HepG2 (cell line): ENCODE results near the gene PDP2. TPM values are rescaled to one million over a fixed set of nuclear protein-coding genes. Genes with fewer than 3 reads are reported as not detected.

Experiments
- ATAC-seq: fragments of 200-7000 bp; cut with Tn5 transposase; 3 replicates; pipeline ENCODE4 v1.9.1; 2020; ENCODE audit warnings: mild to moderate bottlenecking, moderate library complexity
- BruUV-seq: library from RNA; stranded (reverse); fragments of 400-500 nt; replicated peaks from 2 replicates; lab custom pipeline; 2021; lab: Mats Ljungman, UMichigan
- CTCF ChIA-PET: fragments of 300-600 bp; formaldehyde crosslinking; extraction: SDS; loops from one replicate; lab custom pipeline; 2021; ENCODE audit warnings: low total read pairs, inconsistent platforms, low intra/inter-chr PET ratio; lab: Yijun Ruan, JAX
- POLR2A ChIA-PET: fragments of 350-600 bp; sonication (Branson Sonifier 250); formaldehyde crosslinking; loops from one replicate; lab custom pipeline; 2020; ENCODE audit warnings: antibody characterized with exemption, inconsistent platforms; lab: Yijun Ruan, JAX
- DNase-seq: peaks from one replicate; pipeline ENCODE4 v3.0.0-alpha.2; 2015; ENCODE audit warnings: low spot score
- FAIRE-seq: peaks from 3 replicates; lab custom pipeline; 2011; peaks lifted over from hg19 to GRCh38; lab: Jason Lieb, UNC
- H2AFZ ChIP-seq: one replicate; pipeline ENCODE4 v1.6.1; 2011; ENCODE audit warnings: low read length, inconsistent platforms
- H3K27ac ChIP-seq: fragments of 300-600 bp; 3 replicates; pipeline ENCODE4 v1.8.0; 2011; ENCODE audit warnings: mixed run types, mild to moderate bottlenecking, mixed read lengths, low read length, inconsistent platforms; ENCODE audit not compliant: insufficient read depth; ENCODE audit errors: extremely low read length
- H3K27me3 ChIP-seq, 2 experiments: fragments of 200-600 bp in 1 of 2; 2 replicates in 1 of 2; 3 replicates in 1 of 2; pipeline versions ENCODE4 v1.6.0 to v1.8.0; 2011; ENCODE audit warnings: low read length in 2 of 2, mild to moderate bottlenecking in 2 of 2, moderate library complexity in 2 of 2, inconsistent platforms in 1 of 2; ENCODE audit not compliant: insufficient read depth in 2 of 2, control insufficient read depth in 1 of 2
- H3K36me3 ChIP-seq, 2 experiments: fragments of 200-600 bp in 1 of 2; replicated peaks in 1 of 2; 2 replicates in 1 of 2; 3 replicates in 1 of 2; pipeline versions ENCODE4 v1.5.1 to v1.8.0; 2011; ENCODE audit warnings: low read length in 2 of 2, inconsistent platforms in 1 of 2; ENCODE audit not compliant: insufficient read depth in 2 of 2, control insufficient read depth in 1 of 2
- H3K4me1 ChIP-seq: 2 replicates; pipeline ENCODE4 v1.5.1; 2012; ENCODE audit warnings: low read length, inconsistent platforms; ENCODE audit not compliant: insufficient read depth
- H3K4me2 ChIP-seq: 2 replicates; pipeline ENCODE4 v1.6.0; 2011; ENCODE audit warnings: low read depth, low read length, inconsistent platforms
- H3K4me3 ChIP-seq, 3 experiments: fragments of 200-600 bp in 1 of 3; sonication (generic), shearing (Covaris generic) in 1 of 3; replicated peaks in 1 of 3; 2 replicates each; pipeline ENCODE4 v1.5.1; 2011 to 2016; ENCODE audit warnings: low read length in 3 of 3, inconsistent platforms in 2 of 3, low read depth in 2 of 3, mild to moderate bottlenecking in 2 of 3, control low read depth in 1 of 3, mixed read lengths in 1 of 3; ENCODE audit not compliant: insufficient read depth in 1 of 3
- H3K79me2 ChIP-seq: one replicate; pipeline ENCODE4 v1.6.1; 2011; ENCODE audit warnings: low read length, inconsistent platforms; ENCODE audit not compliant: insufficient read depth
- H3K9ac ChIP-seq: 2 replicates; pipeline ENCODE4 v1.6.0; 2011; ENCODE audit warnings: mild to moderate bottlenecking, low read depth, low read length, inconsistent platforms; ENCODE audit not compliant: insufficient read depth
- H3K9me3 ChIP-seq: 2 replicates; pipeline ENCODE4 v1.5.1; 2012; ENCODE audit warnings: mild to moderate bottlenecking, low read length
- H4K20me1 ChIP-seq: 2 replicates; pipeline ENCODE4 v1.6.0; 2011; ENCODE audit warnings: inconsistent platforms, mild to moderate bottlenecking, low read length, moderate library complexity; ENCODE audit not compliant: insufficient read depth
- MYPOP ChIP-seq: sonication (generic); formaldehyde crosslinking; IDR thresholded peaks from 2 replicates; pipeline ENCODE4 v1.8.1; 2023; ENCODE audit warnings: mild to moderate bottlenecking, moderate library complexity, missing genetic modification reagents
- NR2C2 ChIP-seq: sonication (generic); formaldehyde crosslinking; IDR thresholded peaks from 2 replicates; pipeline ENCODE4 v1.4.0; 2020; ENCODE audit warnings: missing genetic modification reagents, mild to moderate bottlenecking, moderate library complexity, borderline replicate concordance
- SETDB1 ChIP-seq: sonication (generic); formaldehyde crosslinking; IDR thresholded peaks from 2 replicates; pipeline ENCODE4 v1.5.1; 2020; ENCODE audit warnings: missing genetic modification reagents, mild to moderate bottlenecking, borderline replicate concordance
- SP1 ChIP-seq, 2 experiments: fragments of 450-650 bp in 1 of 2; sonication (generic) in 1 of 2; formaldehyde crosslinking in 1 of 2; IDR thresholded peaks; 2 replicates each; pipeline versions ENCODE4 v1.4.0 to v1.6.1; 2016 to 2020; ENCODE audit warnings: missing genetic modification reagents in 1 of 2
- ZNF282 ChIP-seq: fragments of 450-650 bp; IDR thresholded peaks from 2 replicates; pipeline ENCODE4 v1.6.1; 2018; ENCODE audit not compliant: partially characterized antibody
- ZNF703 ChIP-seq: sonication (generic); formaldehyde crosslinking; IDR thresholded peaks from 2 replicates; pipeline ENCODE4 v1.5.1; 2020; ENCODE audit warnings: missing genetic modification reagents, mild to moderate bottlenecking, moderate library complexity, borderline replicate concordance
- ZNF737 ChIP-seq: sonication (generic); formaldehyde crosslinking; IDR thresholded peaks from 2 replicates; pipeline ENCODE4 v1.5.0; 2020; ENCODE audit warnings: missing genetic modification reagents, mild to moderate bottlenecking, borderline replicate concordance
- ZNF770 ChIP-seq: sonication (generic); formaldehyde crosslinking; IDR thresholded peaks from 2 replicates; pipeline ENCODE4 v1.5.0; 2020; ENCODE audit warnings: mild to moderate bottlenecking, missing genetic modification reagents
- WGBS: methylation state at CpG from one replicate; pipeline ENCODE4 v1.1.6; 2017; ENCODE audit warnings: low lambda C conversion rate; 5-methylcytosine and 5-hydroxymethylcytosine counted together
- in situ Hi-C: cut with HindIII; loops from 2 replicates; pipeline ENCODE4 v1.10.0; 2017; ENCODE audit warnings: low pct_unique_long_range_greater_than_20kb; ENCODE audit not compliant: extremely low pct_ligation_motif_present
- intact Hi-C: fragments of 100-400 bp; cut with micrococcal nuclease; formaldehyde crosslinking; loops from one replicate; pipeline ENCODE4 v1.10.0; 2022; ENCODE audit not compliant: unreplicated experiment
- polyA plus RNA-seq, 8 experiments: library from polyadenylated mRNA; depleted of rRNA in 3 of 8; stranded (reverse) in 7 of 8; unstranded in 1 of 8; fragments of >200 nt; fragmentation: Illumina TruSeq in 4 of 8; extraction: Trizol in 4 of 8; gene quantifications; 2 replicates each; pipeline versions ENCODE4 v1.2.1 to v1.2.3, GENCODE V29; 2011 to 2016; ENCODE audit warnings: low read depth in 4 of 8, missing spikeins in 1 of 8, mixed read lengths in 1 of 8; ENCODE audit not compliant: insufficient read depth in 1 of 8
- total RNA-seq, 5 experiments: library from RNA; depleted of rRNA; stranded (reverse); fragments of >200 nt; fragmentation: Illumina TruSeq; extraction: Trizol; gene quantifications; 2 replicates each; pipeline ENCODE4 v1.2.3, GENCODE V29; 2016; ENCODE audit warnings: low read depth in 1 of 5

The PDP2 gene
- total and polyA plus RNA-seq, 2 of the 13 experiments (the other 11 are each of a cell fraction or from before 2014, with no cell fraction given): 12.8 to 15.8 TPM

- TF ChIP-seq ZNF282: no peak
- TF ChIP-seq, all 625 proteins: peak for 28
These were observed 701 bp downstream of the PDP2 start (continued) for GRCh38 chr16:66881014-66881417.

- H3K79me2 ChIP-seq: peaks cover 28% of the 10 kb centered on the region
- intact Hi-C loops (no loop called here), in situ Hi-C loops (no loop called here)
- H3K36me3 ChIP-seq: peaks cover 13 to 25% of the 10 kb centered on the region in 2 experiments
- no peaks in the 10 kb centered on the region for H3K9me3 ChIP-seq
- H3K4me1 ChIP-seq: peaks cover 40% of the 10 kb centered on the region
- DNase-seq (no peak), FAIRE-seq (no peak), ATAC-seq (no peak)
- peak overlapping the region; percentile 78; the same call in 1 of the 2 replicates for H3K9ac ChIP-seq
- 58% methylated on average over 2 of the region's 2 CpGs for WGBS
- POLR2A ChIA-PET: interaction anchor here (1.6 to 2.7 kb wide), 4 partner anchors 14 to 55 kb away, joined by 5 to 30 read pairs (median 6); no protein-coding TSS in a partner anchor
- 0 out of 2 replicates have a peak, but pooled peaks have one; percentile 21 for TF ChIP-seq MYPOP (CRISPR knock-in tag)
- TF ChIP-seq ZNF703: no peak
- no peak for TF ChIP-seq SP1 (IDR thresholded peaks at IDR 0.05)
- no peak for TF ChIP-seq SP1 (CRISPR knock-in tag; IDR thresholded peaks at IDR 0.05)
- H3K4me2 ChIP-seq: peak overlapping the region; percentile 90
- no peak overlapping the region for H3K27ac ChIP-seq
- no peak overlapping the region for H2AFZ ChIP-seq
- no peaks in the 10 kb centered on the region for H4K20me1 ChIP-seq
- peak overlapping the region; percentile 73 to 92 (median 85) for H3K4me3 ChIP-seq
- H3K27me3 ChIP-seq: no peaks in the 10 kb centered on the region
- BruUV-seq: no TSS peak
- CTCF ChIA-PET: no interaction called here
These were observed 1.2 kb downstream of the PDP2 start for GRCh38 chr16:66881560-66881959.

GRCh38 chr16:66881964-66882508 is 1.7 kb downstream of the PDP2 start:
- ATAC-seq: no peak
- no peak overlapping the region for H3K27ac ChIP-seq
- CTCF ChIA-PET: no interaction called here
- 96% methylated on average over 8 of the region's 8 CpGs for WGBS
- no TSS peak for BruUV-seq
- TF ChIP-seq SETDB1 (0 out of 2 replicates have a peak, but pooled peaks have one; percentile 20), ZNF770 (CRISPR knock-in tag) (peak; percentile 81), NR2C2 (CRISPR knock-in tag) (0 out of 2 replicates have a peak, but pooled peaks have one; percentile 30), ZNF737 (CRISPR knock-in tag) (no peak)
- TF ChIP-seq, all 625 proteins: peak for 3
- no peak overlapping the region; the same call in 1 of the 2 replicates for H3K9ac ChIP-seq
- H3K4me3 ChIP-seq: 0 out of 6 replicates have a peak overlapping the region, but pooled peaks of 1 of the 3 experiments have one; percentile 92
- H3K36me3 ChIP-seq: peaks cover 16 to 29% of the 10 kb centered on the region in 2 experiments
- in situ Hi-C loops: no loop called here
- no peaks in the 10 kb centered on the region for H4K20me1 ChIP-seq
- no peaks in the 10 kb centered on the region for H3K9me3 ChIP-seq
- H3K79me2 ChIP-seq: peaks cover 28% of the 10 kb centered on the region
- H2AFZ ChIP-seq: no peak overlapping the region
- FAIRE-seq (no peak), DNase-seq (no peak)
- H3K4me1 ChIP-seq: peaks cover 40% of the 10 kb centered on the region
- H3K4me2 ChIP-seq: peak overlapping the region; percentile 90
- H3K27me3 ChIP-seq: no peaks in the 10 kb centered on the region
- intact Hi-C loops: no loop called here
- POLR2A ChIA-PET: interaction anchor here (2.2 kb wide), 1 partner anchor 48 kb away, joined by 7 read pairs; no protein-coding TSS in a partner anchor
